D341Med (cell line): ENCODE data around the gene IGSF23.
"Not testable (repeated sequence)": the region's sequence is repeated elsewhere in the genome, so short reads cannot be mapped to it uniquely, and the experiment has no call there.

Experiments used
- DNase-seq: peaks from one replicate; pipeline ENCODE4 v3.0.0; 2012; ENCODE audit warnings: low spot score

The IGSF23 gene

DNA sequence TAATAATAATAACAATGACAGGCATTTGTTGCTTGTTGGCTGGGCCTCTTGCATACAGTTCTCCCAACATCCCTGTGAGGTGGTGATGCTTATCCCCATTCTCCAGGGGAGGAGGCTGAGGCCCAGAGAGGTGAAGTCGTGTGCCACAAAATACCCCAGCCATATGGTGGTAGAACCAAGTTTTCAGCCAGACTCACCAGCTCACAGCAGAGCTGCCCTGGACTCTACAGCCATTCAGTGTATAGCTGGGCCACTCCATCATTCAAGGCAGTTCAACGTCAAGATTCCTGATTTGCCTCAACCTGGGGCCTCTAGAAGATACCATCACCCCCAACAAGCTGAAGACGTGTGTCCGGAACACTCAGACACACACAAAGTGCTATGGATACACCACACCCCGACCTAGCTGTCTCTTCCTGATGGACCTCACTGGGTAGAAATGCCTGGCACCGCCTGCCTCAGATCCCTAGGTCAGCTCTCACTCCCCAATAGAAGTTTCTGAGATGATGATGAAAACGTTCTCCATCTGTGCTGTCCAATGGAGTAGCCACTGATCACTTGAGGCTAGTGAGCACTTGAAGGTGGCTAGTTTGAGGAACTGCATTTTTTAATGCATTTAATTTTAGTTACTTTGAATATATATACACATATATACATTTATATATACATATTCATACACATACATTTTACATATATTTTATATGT is 53.6 kb downstream of the IGSF23 start:
- no peak for DNase-seq

DNA sequence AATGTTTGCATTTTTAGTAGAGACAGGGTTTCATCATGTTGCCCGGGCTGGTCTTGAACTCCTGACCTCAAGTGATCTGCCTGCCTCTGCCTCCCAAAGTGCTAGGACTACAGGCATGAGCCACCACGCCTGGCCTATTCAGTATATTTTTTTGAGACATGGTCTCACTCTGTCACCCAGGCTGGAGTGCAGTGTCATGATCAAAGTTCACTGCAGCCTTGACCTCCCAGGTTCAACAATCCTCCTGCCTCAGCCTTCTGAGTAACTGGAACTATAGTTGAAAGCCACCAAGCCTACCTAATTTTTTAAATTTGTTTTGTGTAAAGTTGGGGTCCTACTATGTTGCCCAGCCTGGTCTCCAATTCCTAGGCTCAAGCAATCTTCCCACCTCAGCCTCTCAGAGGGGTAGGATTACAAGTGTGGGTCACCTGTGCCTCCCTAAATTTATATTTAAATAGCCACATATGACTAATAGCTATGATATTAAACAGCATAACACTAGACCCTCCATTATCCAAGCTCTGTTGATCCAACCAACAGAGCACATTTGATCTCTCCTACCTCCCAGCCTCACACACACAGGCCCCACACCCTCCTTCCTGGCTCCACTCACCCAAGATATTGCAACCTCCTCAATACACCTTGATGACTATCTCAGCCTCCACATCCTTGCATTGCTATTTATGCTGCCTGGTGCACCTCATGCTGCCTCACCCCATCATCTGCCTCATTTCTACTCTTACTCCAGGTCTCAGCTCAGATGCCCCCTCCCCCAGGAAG is 55.8 kb downstream of the IGSF23 start:
- DNase-seq = no peak

DNA sequence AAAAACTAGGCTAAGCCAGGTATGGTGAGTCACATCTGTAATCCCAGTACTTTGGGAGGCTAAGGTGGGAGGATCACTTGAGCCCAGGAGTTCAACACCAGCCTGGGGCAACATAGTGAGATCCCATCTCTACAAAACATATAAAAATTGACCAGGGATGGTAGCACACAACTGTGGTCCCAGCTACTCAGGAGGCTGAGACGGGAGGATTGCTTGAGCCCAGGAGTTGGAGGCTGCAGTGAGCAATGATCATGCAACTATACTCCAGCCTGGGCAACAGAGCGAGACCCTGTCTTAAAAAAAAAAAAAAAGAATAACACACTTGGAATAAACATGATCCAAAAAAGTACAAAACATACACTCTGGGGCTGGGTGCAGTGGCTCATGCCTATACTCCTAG is 56.7 kb downstream of the IGSF23 start:
- DNase-seq = not testable (repeated sequence)

DNA sequence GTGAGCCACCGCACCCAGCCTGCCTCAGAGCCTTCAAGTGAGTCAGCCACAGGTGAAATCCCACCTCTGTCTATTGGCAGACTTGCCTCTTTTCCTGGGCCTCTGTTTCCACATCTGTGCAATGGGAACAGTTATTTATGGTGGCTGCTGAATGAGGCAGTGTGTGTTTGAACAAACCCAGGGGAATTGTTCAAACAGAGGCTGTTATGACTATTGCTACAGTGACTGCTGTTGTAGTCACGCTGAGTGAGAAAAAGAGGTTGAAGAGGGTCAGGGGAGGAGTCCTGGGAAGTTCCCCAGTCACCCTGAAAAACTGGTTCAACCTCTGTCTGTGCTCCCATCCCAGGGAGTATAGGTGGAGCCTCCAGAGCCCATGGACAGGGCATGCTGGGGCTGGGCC is 58.0 kb downstream of the IGSF23 start, which contains the start of gene CEACAM19:
TSS of gene CEACAM19 (plus strand) at position 83 of the 400 bp plus-strand sequence. CDS start 450 bp downstream, outside the sequence.
- no peak for DNase-seq

DNA sequence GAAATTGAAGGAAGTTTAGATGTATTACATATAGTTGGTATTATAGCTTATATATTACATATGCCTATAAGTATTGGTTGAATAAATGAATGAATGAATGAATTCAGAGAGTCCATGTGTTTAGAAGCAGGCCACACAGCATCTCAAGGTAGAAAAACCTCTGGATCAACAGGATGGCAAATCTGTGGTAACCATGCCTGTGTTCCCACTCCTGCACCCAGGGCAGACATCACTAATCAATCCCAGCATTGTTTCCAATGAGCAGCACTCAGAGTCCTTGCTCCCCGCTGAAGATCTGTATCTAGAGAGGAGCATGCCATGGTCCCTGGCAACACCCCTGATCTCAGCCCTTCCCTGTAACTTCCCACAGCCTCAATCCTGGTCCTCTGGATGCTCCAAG is 58.9 kb downstream of the IGSF23 start:
- DNase-seq = no peak

DNA sequence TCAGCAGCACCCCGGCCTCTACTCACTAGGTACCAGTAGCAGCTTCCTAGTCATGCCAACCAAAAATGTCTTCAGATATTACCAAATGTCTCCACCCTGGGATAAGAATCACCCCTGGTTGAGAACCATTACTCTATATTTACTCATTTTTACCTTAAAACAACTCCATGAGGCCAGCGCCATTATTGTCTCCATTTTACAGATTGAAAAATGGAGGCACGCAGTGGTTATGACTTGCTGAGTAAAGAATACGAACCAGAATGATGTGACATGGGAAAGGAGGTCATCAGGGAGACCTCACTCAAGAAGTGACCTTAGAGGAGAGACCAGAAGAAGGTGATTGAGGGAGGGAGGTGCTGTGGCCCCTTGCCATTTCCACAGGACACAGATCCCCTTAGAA is 60.1 kb downstream of the IGSF23 start:
- DNase-seq = no peak

DNA sequence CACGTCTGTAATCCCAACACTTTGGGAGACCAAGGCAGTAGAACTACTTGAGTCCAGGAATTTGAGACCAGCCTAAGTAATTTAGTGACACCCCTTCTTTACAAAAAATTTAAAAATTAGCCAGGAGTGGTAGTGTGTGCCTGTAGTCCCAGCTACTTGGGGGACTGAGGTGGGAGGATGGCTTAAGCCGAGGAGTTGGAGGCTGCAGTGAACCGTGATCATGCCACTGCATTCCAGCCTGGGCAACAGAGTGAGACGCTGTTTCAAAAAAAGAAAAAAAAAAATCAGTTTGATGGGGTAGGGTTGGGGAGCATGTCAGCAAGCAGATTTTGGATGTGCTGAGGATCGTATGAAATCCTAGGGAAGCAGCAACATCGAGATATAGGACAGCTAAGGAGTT is 62.2 kb downstream of the IGSF23 start:
- DNase-seq = no peak

DNA sequence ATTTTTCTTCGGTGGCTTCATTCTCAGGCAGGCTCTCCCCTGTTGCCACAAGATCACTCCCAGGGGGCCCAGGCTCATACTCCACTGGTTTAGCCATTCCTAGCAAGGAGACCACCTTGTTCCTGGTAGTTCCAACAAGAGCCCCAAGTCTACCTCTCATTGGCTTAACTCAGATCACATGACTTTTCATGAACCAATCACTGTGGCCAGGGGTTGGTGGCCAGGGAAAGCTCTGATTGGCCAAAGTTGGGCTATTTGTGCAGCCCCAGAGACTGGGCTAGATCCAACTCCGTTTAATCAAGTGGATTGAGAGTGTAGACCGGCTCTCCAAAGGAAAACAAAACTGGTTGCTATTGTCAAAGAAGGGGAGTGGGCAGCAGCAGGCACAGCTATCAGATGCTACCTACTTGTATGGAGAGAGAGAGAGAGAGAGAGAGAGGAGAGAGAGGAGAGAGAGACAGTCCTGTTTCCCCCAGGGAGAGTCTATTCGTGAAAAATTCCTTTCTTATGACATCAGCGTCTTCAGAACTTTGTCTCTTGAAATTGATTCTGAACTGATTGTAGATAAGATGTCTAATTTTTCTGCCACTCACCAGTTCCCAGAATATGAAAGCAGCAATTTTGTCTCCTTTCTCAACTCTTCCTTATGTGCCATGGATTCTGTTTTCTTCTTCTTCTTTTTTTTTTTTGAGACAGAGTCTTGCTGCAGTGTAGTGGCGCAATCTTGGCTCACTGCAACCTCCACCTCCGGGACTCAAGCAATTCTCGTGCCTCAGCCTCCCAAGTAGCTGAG is 63.9 kb downstream of the IGSF23 start:
- DNase-seq = no peak

DNA sequence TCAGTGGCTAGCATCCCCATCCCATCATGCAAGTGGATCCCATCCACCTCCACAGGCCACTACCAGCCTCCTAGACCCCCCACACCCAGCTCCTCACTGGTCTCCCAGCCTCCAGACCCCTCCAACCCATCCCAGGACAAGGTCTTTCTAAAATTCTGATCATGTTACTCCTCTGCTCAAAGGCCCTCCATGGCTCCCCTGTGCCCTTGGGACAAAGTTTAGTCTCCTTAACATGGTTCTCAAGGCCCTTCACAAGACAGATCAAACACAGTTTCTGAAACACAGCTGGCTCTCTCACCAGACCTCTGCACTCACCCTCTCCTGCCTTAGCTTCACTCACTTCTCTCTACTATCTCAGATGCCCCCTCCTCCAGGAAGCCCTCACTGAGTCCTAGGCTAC is 67.2 kb downstream of the IGSF23 start:
- DNase-seq = no peak

DNA sequence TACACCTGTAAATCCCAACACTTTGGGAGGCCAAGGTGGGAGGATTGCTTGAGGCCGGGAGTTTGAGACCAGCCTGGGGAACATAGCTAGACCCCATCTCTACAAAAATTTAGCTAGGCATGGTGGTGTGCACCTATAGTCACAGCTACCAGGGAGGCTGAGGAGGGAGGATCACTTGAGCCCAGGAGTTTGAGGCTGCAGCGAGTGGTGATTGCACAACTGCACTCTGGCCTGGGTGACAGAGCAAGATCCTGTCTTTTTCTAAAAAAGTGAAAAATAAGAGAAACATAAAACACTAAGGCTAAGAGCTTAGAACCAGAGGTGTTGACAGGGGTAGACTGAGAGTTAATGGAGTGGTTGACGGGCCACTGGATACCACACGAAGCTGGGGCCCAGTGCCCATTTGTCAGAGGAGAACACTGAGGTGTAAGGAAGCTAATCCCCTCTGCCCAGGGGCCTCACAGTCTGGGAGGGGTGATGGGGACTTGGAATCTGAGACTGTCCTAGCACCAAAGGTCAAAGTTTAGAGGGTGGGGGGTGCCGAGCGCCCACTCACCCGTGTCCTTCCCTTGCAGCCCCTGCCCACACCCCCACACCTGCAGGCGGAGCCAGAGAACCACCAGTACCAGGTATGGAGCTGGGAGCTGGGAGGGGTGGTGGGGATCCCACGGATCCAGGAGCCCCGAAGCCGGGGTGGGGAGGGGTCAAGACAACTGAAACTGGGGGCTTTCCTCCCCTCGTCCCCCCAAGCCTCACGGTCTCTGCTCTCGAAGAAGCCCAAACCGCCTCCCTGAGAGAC is 68.8 kb downstream of the IGSF23 start:
- no peak for DNase-seq

DNA sequence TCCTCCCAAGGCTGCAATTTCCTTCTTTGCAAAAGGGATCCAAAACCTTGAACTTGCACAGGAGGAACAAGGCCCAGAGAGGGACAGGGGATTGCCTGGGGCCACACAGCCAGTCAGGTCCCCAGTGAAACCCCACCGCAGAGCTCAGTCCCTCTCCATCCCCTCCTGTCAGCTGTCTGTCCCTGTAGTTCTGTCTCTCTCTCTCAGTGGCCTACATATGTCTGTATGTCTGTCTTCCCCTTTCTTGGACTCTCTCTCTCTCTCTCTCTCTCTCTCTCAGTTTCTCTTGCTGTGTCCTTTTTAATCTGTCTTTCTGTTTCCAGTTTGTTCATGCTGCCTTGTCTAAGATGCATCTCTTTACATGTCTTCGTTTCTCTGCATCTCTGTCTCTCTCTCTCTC is 69.4 kb downstream of the IGSF23 start:
- DNase-seq = no peak

DNA sequence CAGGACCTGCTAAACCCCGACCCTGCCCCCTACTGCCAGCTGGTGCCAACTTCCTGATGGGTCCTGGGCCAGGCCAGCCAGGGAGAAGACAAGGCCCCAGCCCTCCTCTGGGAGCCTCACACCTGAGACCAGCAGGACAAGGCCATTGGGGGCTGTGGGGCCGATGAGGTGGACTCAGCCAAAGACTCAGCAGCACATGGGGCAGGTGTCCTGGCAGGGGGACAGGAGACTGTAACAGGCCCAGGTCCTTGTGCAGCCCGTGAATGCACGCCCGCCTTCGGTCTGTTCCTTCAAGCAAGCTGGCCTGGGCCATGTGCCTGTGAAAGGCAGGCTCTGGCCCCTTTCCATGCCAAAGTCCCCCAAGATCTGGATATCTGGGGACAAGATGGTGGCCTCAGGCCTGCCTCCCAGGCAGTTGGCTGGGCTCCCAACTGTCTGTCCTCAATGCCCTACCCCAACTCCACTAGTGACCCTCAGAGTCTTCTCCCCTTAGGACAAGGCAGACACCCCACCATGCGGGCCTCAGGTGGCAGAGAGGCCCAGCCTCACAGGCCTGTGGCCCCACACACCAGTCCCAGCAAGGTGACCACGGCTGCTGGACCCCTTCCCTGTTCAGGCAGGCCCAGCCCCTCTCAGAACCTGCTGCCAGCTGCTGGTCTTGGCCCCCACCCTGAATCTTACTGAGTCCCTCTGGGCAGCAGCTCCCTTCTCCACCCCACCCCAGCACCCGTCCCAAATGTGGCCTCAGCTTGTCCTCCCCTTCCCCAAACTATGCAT is 70.3 kb downstream of the IGSF23 start:
- no peak for DNase-seq

DNA sequence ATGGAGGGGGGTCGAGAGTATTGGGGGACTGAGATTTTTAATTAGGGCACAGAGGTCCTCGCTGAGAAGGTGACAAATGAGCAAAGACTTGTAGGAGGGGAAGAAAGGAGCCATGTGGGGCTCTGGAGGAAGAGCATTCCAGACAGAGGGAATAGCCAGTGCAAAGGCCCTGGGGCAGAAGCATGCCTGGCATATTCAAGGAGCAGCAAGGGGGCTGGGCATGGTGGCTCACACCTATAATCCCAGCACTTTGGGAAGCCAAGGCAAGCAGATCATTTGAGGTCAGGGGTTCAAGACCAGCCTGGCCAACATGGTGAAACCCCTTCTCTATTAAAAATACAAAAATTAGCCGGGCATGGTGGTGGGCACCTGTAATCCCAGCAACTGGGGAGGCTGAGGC is 71.0 kb downstream of the IGSF23 start:
- DNase-seq = not testable (repeated sequence)

DNA sequence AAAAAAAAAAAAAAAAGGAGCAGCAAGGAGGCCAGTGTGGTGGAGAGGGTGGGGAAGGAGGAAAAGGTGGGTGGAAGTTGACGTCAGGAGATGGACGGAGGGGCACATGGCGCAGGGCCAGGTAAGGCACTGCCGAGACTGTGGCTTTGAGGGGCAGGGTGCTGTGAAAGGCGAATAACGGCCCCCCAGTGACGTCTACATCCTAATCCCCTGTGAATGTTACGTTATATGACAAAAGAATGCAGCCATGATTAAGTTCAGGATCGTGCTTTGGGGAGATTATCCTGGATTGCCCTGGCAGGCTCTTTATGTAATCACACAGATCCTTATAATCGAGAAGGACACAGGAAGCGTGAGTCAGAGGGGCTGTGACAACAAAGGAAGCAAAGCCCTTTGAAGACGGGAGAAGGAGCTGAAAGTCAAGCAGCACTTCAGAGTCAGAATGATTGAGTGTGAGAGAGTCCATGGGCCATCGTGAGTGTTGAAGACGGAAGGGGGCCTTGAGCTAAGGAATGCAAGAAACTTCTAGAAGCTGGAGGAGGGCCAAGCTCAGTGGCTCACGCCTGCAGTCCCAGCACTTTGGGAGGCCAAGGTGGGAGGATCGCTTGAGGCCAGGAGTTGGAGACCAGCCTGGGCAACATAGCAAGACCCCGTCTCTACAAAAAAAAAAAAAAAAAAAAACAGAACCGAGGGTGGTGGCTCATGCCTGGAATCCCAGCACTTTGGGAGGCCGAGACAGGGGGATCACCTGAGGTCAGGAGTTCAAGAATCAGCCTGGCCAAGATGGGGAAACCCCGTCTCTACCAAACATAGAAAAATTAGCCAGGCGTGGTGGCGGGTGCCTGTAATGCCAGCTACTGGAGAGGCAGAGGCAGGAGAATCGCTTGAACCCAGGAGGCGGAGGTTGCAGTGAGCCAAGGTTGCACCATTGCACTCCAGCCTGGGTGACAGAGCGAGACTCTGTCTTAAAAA is 71.8 kb downstream of the IGSF23 start:
- DNase-seq = peak; percentile 56

DNA sequence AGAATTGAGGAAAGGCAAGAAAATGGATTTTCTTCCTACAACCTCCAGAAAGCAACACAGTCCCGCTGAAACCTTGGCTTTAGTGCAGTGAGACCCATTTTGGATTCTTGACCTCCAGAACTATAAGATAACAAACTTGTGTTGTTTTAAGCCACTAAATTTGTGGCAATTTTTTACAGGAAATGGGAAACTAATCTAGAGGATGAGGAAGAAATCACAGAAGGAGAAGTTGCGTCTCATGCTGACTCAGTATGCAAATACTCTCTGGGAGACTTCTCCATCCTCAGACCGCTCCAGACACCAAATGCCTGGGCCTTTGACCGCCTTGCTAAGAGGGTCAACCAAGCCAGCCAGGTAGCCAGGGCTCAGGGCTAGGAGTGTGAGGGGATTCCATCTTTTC is 72.5 kb downstream of the IGSF23 start:
- DNase-seq = no peak
